ENCODE results near the gene RRP8.

GRCh38 chr11:6553634-6554033 lies 49.8 kb downstream of the RRP8 start:
- TF ChIP-seq CTCF (IDR thresholded peaks at IDR 0.05) (no peak), POLR2A (IDR thresholded peaks at IDR 0.05) (no peak)
